GM12878 (cell line): ENCODE data around the gene EXD1.

ENCODE experiments used
- MYC ChIP-seq: IDR thresholded peaks from 2 replicates; pipeline ENCODE4 v1.6.1; 2011; ENCODE audit warnings: mild to moderate bottlenecking, low read length, moderate library complexity, inconsistent platforms; ENCODE audit not compliant: insufficient read depth, insufficient replicate concordance, insufficient read length, severe bottlenecking
- POLR2A ChIP-seq: IDR thresholded peaks from 2 replicates; pipeline ENCODE4 v1.6.1; 2011; ENCODE audit warnings: low read depth, mild to moderate bottlenecking, low read length
- SMAD5 ChIP-seq: IDR thresholded peaks from 2 replicates; pipeline ENCODE4 v1.6.1; 2016; ENCODE audit warnings: antibody characterized with exemption, low read depth
- TAF1 ChIP-seq: IDR thresholded peaks from 2 replicates; pipeline ENCODE4 v1.6.1; 2011; ENCODE audit warnings: mild to moderate bottlenecking, low read depth, low read length, borderline replicate concordance
- ZNF384 ChIP-seq: IDR thresholded peaks from 2 replicates; pipeline ENCODE4 v1.6.1; 2012; ENCODE audit warnings: low read depth, mild to moderate bottlenecking, low read length, improper control_type of control experiment, borderline replicate concordance
- ZNF622 ChIP-seq: fragments of 450-650 bp; IDR thresholded peaks from 2 replicates; pipeline ENCODE4 v1.6.1; 2017; ENCODE audit warnings: mild to moderate bottlenecking, inconsistent platforms
- TF ChIP-seq, protein P1 (sequence below), 3 experiments: IDR thresholded peaks in 2 of 3; conservative IDR thresholded peaks in 1 of 3; 2 replicates each; pipeline ENCODE4 v1.5.1; 2011; ENCODE audit warnings: low read depth in 3 of 3, low read length in 3 of 3, mild to moderate bottlenecking in 3 of 3, control low read depth in 2 of 3, moderate library complexity in 2 of 3, inconsistent platforms in 1 of 3, mixed read lengths in 1 of 3; ENCODE audit not compliant: control insufficient read depth in 2 of 3, insufficient read depth in 1 of 3; ENCODE audit errors: extremely low read depth in 1 of 3
- TF ChIP-seq, protein P2 (sequence below): fragments of 450-650 bp; IDR thresholded peaks from 2 replicates; pipeline ENCODE4 v1.6.1; 2017; ENCODE audit warnings: mild to moderate bottlenecking
- TF ChIP-seq, protein P3 (sequence below): IDR thresholded peaks from 2 replicates; pipeline ENCODE4 v1.6.1; 2012; ENCODE audit warnings: low read length, inconsistent platforms

DNA sequence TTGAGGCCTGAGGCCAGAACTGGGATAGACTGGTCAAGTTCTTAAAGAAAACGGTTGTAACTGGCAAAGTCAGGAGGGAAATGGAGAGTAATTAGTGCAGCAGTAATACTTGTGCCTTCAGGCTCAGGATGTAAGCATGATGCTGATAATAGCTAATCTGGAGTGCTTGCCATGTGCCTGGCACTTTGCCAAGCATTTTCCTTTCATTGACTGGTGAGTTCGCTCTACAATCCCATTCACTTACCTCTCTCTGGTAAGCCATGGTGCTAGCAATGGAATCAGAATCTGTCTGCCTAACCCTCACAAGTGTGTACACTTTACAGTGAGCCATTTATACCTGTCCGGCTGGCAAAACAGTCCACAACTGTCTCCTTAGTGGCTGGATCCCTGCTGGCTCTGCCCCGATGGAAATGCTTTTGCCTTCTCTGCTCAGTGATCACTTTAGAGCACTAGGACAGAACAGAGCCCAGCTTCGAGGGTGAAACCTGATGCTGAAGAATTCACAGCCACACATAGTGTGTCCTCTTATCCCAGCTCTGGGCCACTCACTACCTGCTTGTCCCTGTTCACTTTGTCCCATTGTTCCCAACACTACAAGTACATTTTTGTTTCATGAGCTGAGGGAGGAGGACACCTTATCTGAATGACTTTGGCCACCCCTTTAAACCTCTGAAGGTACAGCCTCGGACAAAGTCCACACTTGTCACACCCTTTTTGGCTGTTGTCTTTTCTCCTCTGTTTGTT lies 10.8 kb upstream of the EXD1 start:
- TF ChIP-seq MYC (no peak), SMAD5 (no peak), POLR2A (no peak), ZNF384 (no peak), ZNF622 (no peak), TAF1 (no peak)
- TF ChIP-seq, protein P1, sequence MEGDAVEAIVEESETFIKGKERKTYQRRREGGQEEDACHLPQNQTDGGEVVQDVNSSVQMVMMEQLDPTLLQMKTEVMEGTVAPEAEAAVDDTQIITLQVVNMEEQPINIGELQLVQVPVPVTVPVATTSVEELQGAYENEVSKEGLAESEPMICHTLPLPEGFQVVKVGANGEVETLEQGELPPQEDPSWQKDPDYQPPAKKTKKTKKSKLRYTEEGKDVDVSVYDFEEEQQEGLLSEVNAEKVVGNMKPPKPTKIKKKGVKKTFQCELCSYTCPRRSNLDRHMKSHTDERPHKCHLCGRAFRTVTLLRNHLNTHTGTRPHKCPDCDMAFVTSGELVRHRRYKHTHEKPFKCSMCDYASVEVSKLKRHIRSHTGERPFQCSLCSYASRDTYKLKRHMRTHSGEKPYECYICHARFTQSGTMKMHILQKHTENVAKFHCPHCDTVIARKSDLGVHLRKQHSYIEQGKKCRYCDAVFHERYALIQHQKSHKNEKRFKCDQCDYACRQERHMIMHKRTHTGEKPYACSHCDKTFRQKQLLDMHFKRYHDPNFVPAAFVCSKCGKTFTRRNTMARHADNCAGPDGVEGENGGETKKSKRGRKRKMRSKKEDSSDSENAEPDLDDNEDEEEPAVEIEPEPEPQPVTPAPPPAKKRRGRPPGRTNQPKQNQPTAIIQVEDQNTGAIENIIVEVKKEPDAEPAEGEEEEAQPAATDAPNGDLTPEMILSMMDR (IDR thresholded peaks at IDR 0.05 in 2 of 3, conservative IDR thresholded peaks at IDR 0.05 in 1 of 3; ENCODE audit: control insufficient read depth in 2 of 3, extremely low read depth in 1 of 3, insufficient read depth in 1 of 3, low read depth in 3 of 3, low read length in 3 of 3): no peak
- TF ChIP-seq, protein P2, sequence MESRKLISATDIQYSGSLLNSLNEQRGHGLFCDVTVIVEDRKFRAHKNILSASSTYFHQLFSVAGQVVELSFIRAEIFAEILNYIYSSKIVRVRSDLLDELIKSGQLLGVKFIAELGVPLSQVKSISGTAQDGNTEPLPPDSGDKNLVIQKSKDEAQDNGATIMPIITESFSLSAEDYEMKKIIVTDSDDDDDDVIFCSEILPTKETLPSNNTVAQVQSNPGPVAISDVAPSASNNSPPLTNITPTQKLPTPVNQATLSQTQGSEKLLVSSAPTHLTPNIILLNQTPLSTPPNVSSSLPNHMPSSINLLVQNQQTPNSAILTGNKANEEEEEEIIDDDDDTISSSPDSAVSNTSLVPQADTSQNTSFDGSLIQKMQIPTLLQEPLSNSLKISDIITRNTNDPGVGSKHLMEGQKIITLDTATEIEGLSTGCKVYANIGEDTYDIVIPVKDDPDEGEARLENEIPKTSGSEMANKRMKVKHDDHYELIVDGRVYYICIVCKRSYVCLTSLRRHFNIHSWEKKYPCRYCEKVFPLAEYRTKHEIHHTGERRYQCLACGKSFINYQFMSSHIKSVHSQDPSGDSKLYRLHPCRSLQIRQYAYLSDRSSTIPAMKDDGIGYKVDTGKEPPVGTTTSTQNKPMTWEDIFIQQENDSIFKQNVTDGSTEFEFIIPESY: no peak
- TF ChIP-seq, protein P3, sequence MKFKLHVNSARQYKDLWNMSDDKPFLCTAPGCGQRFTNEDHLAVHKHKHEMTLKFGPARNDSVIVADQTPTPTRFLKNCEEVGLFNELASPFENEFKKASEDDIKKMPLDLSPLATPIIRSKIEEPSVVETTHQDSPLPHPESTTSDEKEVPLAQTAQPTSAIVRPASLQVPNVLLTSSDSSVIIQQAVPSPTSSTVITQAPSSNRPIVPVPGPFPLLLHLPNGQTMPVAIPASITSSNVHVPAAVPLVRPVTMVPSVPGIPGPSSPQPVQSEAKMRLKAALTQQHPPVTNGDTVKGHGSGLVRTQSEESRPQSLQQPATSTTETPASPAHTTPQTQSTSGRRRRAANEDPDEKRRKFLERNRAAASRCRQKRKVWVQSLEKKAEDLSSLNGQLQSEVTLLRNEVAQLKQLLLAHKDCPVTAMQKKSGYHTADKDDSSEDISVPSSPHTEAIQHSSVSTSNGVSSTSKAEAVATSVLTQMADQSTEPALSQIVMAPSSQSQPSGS: no peak
